ENCODE results near the gene PURA. TPM values are rescaled to one million over a fixed set of nuclear protein-coding genes. Genes with fewer than 3 reads are reported as not detected.

Gene PURA
- total and polyA plus RNA-seq, 2 donors (not counting 3 experiments of a cell fraction or from before 2014, with no cell fraction given): 1.3 to 8.2 TPM

DNA sequence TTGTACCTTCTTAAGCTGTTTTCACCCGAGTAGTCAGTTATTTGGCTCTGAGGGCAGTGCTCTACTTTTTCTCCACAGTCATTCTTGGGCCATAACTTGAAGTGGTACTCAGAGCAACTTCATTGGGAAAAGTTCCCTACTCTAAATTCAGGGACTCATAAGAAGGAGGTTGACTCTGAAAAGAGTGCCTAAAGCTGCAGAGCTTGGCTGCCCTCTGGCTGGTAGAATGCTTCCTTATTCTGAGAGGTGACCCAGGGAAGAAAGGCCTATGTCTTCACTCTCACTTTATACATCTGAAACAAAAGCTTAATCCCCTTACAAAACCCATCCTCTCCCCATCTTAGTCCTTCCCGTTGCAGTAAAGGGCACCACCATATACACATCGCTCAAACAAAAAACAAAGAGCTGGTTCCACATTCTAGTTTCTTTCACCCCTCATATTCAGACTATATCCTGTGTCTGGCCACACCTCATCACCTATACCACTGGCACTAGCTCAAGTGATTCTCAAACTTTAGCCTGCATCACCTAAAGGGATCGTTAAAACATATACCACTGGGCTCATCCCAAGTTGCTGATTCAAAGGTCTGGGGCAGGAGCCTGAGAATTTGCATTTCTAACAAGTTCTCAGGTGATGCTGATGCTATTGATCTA is 19.7 kb downstream of the PURA start:
- Histone ChIP-seq H3K27ac (ENCODE audit: insufficient read depth, low read depth, low read length) (no peak overlapping the region), H3K4me1 (ENCODE audit: control insufficient read depth, extremely low read depth, insufficient read depth, low read length) (peaks cover 14% of the 10 kb centered on the region), H3K79me2 (ENCODE audit: control insufficient read depth, insufficient read depth, low read length) (no peaks in the 10 kb centered on the region), H4K20me1 (replicated peaks; ENCODE audit: control insufficient read depth, extremely low read depth, insufficient read depth, low read length) (no peaks in the 10 kb centered on the region), H2AFZ (ENCODE audit: low read depth, low read length) (no peak overlapping the region), H3K4me2 (ENCODE audit: insufficient read depth, low read length) (no peak overlapping the region), H3K9me1 (replicated peaks; ENCODE audit: control insufficient read depth, extremely low read depth, insufficient read depth, low read length) (no peaks in the 10 kb centered on the region), H3K9me3 (replicated peaks; ENCODE audit: control insufficient read depth, insufficient read depth, low read length) (no peaks in the 10 kb centered on the region), H3K4me3 (replicated peaks in 1 of 3; ENCODE audit: insufficient read depth in 1 of 3, low read depth in 1 of 3, low read length in 3 of 3) (no peak overlapping the region), H3K27me3 (ENCODE audit: control insufficient read depth in 2 of 2, insufficient read depth in 2 of 2, low read length in 2 of 2) (no peaks in the 10 kb centered on the region), H3K36me3 (ENCODE audit: control insufficient read depth in 2 of 2, extremely low read depth in 1 of 2, insufficient read depth in 2 of 2, low read length in 2 of 2) (no peaks in the 10 kb centered on the region), H3K9ac (replicated peaks; ENCODE audit: extremely low read depth, insufficient read depth, low read length) (no peak overlapping the region)
- FAIRE-seq (no peak), DNase-seq (ENCODE audit: low read depth, low spot score) (no peak)
- no TSS peak for BruUV-seq (replicated peaks)
- intact Hi-C loops (cut with micrococcal nuclease) (no loop called here), dilution Hi-C loops (cut with MboI; ENCODE audit: extremely low pct_ligation_motif_present, low sequenced_read_pairs) (no loop called here)
- POLR2A ChIA-PET: no interaction called here
- TF ChIP-seq FOS (IDR thresholded peaks at IDR 0.05; ENCODE audit: borderline replicate concordance, insufficient read depth, low read length): no peak
- no peak for TF ChIP-seq JUN (IDR thresholded peaks at IDR 0.05; ENCODE audit: borderline replicate concordance, insufficient read depth, insufficient read length, low read depth)
- CTCF ChIA-PET: interaction anchor here (1.5 to 4.3 kb wide), 5 partner anchors 10 to 61 kb away, joined by 6 to 26 read pairs (median 20); no protein-coding TSS in a partner anchor

DNA sequence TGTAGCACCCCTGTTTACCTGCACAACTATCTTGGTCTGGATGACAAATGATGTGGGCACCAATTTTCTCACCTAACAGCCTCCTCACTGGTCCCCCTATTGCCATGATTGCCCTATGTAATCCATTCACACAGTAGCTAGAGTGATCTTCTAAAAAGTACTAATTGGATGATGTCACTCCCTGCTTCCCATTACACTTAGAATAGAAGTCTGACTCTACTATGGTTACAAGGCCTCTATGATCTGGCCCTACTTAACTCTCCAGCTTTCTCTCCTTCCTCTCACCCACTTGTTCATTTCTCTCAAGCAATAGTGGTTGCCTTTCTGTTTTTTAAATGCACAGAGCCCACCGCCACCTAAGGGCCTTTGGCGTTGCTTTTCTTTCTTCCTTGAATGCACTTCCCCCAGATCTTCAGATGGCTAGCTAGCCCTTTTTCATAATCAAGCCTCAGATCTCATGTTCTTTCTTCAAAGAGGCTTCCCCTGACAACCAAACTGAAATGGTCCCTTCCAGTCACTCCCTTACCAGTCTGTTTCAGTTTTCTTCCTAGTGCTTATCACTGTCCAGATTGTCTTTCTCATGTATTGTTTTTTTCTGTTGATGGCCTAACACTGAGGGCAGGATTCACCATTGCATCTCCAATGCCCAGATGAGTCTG is 20.5 kb downstream of the PURA start:
- Histone ChIP-seq H3K9me1 (replicated peaks; ENCODE audit: control insufficient read depth, extremely low read depth, insufficient read depth, low read length) (no peaks in the 10 kb centered on the region), H3K27ac (ENCODE audit: insufficient read depth, low read depth, low read length) (no peak overlapping the region), H4K20me1 (replicated peaks; ENCODE audit: control insufficient read depth, extremely low read depth, insufficient read depth, low read length) (no peaks in the 10 kb centered on the region), H2AFZ (ENCODE audit: low read depth, low read length) (no peak overlapping the region), H3K4me3 (replicated peaks in 1 of 3; ENCODE audit: insufficient read depth in 1 of 3, low read depth in 1 of 3, low read length in 3 of 3) (no peak overlapping the region), H3K79me2 (ENCODE audit: control insufficient read depth, insufficient read depth, low read length) (no peaks in the 10 kb centered on the region), H3K4me1 (ENCODE audit: control insufficient read depth, extremely low read depth, insufficient read depth, low read length) (peaks cover 14% of the 10 kb centered on the region), H3K9ac (replicated peaks; ENCODE audit: extremely low read depth, insufficient read depth, low read length) (no peak overlapping the region), H3K4me2 (ENCODE audit: insufficient read depth, low read length) (no peak overlapping the region), H3K36me3 (ENCODE audit: control insufficient read depth in 2 of 2, extremely low read depth in 1 of 2, insufficient read depth in 2 of 2, low read length in 2 of 2) (no peaks in the 10 kb centered on the region), H3K9me3 (replicated peaks; ENCODE audit: control insufficient read depth, insufficient read depth, low read length) (no peaks in the 10 kb centered on the region), H3K27me3 (ENCODE audit: control insufficient read depth in 2 of 2, insufficient read depth in 2 of 2, low read length in 2 of 2) (no peaks in the 10 kb centered on the region)
- BruUV-seq (replicated peaks): no TSS peak
- CTCF ChIA-PET: interaction anchor here (0.9 to 4.3 kb wide), 5 partner anchors 9 to 62 kb away, joined by 3 to 26 read pairs (median 20); no protein-coding TSS in a partner anchor
- FAIRE-seq (peak; percentile 35), DNase-seq (ENCODE audit: low read depth, low spot score) (no peak)
- POLR2A ChIA-PET: no interaction called here
- TF ChIP-seq EZH2 (IDR thresholded peaks at IDR 0.05; ENCODE audit: borderline replicate concordance, low read depth, low read length, severe bottlenecking) (no peak), MAX (IDR thresholded peaks at IDR 0.05; ENCODE audit: insufficient read depth, insufficient read length) (no peak), JUN (IDR thresholded peaks at IDR 0.05; ENCODE audit: borderline replicate concordance, insufficient read depth, insufficient read length, low read depth) (no peak), POLR2AphosphoS5 (IDR thresholded peaks at IDR 0.05; ENCODE audit: insufficient read depth, low read depth, low read length) (no peak), MYC (IDR thresholded peaks at IDR 0.05; ENCODE audit: low read depth, low read length) (no peak), GATA2 (IDR thresholded peaks at IDR 0.05; ENCODE audit: insufficient read depth, insufficient read length, low read depth, low read length) (no peak), FOS (IDR thresholded peaks at IDR 0.05; ENCODE audit: borderline replicate concordance, insufficient read depth, low read length) (no peak), CTCF (IDR thresholded peaks at IDR 0.05; ENCODE audit: extremely low read depth in 1 of 2, insufficient read depth in 1 of 2, low read depth in 1 of 2, low read length in 2 of 2) (no peak), POLR2A (IDR thresholded peaks at IDR 0.05; ENCODE audit: low read depth, low read length) (no peak)
- dilution Hi-C loops (cut with MboI; ENCODE audit: extremely low pct_ligation_motif_present, low sequenced_read_pairs): no loop called here
- intact Hi-C loops (cut with micrococcal nuclease): no loop called here
